HG03432 (cell line): ENCODE data around the gene ITGA1.

Experiments
- ATAC-seq: cut with Tn5 transposase; IDR thresholded peaks from one replicate; pipeline ENCODE4 v1.9.1; 2021; ENCODE audit warnings: mild to moderate bottlenecking, moderate library complexity; ENCODE audit not compliant: unreplicated experiment

Gene ITGA1

GRCh38 chr5:52894451-52894850 is 106.7 kb downstream of the ITGA1 start:
- ATAC-seq, result no peak

DNA sequence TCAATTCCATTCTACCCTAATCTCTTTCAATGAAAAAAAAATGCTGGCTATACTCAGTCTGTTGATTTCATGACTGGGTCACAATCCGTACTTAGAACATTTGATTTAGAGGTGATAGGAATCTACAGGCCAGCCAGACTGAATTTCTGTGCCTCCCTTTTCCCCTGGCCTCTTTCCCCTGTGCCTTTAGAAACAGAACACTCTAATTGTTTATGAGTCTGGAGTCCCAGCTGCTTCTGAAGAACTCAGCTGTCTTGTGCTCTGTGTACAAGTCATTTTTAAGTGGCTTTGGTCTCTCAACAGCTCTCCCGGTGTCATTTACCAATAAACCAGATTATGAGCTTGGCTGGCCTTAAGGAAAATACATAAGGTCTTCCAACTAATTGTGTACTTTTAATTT is 107.4 kb downstream of the ITGA1 start:
- ATAC-seq, result no peak

DNA sequence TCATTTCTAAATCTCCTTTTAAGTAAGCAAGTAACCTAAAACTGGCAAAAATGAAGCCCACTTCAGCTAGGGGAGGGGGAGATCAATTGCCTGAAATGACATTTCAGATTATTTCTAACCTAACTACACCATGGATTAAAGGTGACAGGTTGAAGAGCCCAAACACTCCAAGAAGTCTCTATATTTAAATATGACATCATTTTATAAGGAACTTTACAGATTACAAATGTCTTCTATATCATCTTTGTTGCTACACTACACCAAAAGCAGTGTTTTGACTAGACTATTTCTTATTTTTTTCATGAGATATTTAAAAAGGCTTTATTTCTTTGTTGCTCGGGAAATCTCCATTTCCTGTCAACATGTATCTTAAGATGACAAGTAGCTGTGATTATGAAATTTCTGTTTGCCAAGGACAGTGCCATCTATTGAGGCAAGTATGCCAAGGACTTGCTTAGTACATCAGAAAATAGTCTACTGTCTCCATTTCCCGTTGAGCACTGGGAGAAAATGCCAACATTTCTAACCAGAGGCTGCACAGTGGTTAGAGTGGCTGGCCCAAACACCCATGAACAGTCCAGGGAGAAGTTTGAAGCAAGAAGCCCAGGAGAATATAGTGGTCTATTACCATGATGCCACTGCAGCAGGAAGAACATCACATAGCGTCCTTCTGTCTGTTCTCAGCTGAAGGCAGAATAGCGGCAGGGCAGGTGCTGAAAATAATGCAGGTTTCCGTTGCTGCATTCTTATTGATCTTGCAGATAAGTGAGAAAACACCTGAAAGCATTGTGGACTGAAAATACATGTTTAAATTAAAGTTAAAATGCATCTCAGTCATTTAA is 108.1 kb downstream of the ITGA1 start:
- ATAC-seq, result no peak

GRCh38 chr5:52896534-52897237 is 109.0 kb downstream of the ITGA1 start:
- no peak for ATAC-seq

DNA sequence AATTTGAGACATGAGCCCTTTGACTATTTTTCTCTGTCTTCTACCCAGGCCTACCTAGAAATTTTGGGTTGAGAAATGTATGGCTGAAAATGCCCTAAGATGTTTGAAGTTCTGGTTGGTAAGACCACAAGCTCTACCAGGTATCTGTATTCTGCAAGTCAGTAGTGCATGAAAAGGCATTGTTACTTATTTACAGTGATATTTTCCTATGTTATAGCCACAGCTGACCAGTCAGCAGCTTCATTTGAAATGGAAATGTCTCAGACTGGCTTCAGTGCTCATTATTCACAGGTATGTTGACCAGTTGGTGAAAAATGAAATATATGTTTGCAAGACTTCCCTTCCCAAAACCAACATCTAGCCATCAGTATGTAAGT is 109.5 kb downstream of the ITGA1 start:
- no peak for ATAC-seq

DNA sequence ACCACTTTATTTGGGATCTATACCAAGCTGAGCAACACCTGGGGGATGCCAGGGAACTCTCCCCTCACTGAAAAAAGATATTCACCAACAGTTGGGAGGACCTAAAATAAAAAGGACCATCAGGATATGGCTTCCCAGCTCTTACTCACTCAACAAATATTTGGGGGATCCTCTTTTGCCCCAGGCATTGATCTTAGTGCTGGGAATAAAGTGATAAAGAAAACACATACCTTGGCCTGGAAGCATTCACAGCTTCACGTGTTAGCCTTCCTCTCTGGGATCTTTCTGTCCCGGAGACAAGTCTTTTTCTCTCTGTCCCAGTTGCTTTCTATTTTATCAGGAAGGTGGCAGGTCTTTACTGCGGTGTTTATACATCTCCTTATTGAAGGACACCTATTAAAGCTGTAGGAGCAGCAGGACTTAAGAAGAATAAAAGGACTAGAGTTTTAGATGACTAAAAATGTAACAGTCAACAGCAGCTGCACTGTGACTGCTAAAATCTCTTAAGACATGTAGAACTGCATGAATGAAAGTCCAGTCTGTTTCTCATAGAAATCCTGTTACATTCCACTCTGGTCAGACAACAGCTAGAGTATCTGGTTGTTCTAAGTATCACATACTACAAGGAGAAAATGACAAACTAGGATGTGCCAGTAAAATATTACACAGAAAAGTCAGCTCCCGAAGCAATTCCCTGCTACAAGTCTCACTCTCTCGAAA is 111.4 kb downstream of the ITGA1 start:
- no peak for ATAC-seq

DNA sequence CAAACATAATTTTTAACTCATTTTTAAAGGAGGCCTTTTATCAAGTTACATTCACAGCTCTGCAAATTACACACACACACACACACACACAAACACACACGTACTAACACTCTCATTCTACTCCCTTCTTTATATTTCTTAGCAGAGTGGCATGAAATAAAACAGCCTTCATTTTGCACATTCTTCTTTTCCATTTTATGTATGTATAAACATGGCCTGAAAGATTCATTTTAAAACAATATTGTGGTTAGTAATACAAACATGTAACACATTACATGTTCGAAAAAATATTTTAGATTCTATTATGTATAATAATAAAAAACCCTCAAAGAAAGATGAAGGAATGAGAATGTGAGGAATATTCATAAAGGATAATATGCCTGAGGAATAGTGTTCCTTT is 115.4 kb downstream of the ITGA1 start:
- no peak for ATAC-seq

DNA sequence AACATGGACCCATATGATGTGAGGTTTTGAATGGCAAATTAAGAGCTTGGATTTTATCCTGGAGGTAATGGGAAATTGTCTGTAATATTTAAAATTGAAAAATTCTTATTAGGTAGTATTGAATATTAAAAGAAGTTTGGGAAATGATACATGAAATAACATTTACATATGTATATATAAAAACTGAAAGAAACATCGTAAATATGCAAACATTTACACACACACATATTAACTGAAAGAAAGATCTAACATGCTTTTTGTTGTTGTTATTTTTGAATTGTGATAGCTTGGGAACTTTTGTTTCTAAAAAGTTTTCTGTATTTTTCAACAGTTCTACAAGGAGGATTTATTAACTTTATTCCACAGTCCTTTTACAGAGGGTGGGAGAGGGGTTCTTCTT is 118.6 kb downstream of the ITGA1 start:
- no peak for ATAC-seq

- no peak for ATAC-seq
Measured at GRCh38 chr5:52906845-52907244, 119.1 kb downstream of the ITGA1 start.

DNA sequence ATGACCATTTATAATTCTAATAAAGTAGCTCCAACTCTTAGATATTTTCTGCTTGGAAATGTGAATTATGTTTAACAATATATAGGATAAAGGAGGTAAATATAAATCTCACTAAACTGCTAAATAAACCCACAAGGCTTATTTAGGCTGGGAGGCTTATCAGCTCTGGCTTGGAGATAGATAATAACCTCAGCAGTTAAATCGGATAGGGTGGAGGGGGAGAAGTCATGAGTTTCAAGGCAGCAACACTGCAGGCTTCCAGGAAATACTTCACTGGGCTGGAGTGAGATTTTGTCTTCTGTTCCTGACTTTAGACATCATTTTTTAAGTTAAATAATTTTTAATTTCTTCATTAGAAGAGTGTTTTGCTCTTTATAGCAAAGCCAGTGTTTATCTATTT is 121.5 kb downstream of the ITGA1 start:
- ATAC-seq, result no peak

DNA sequence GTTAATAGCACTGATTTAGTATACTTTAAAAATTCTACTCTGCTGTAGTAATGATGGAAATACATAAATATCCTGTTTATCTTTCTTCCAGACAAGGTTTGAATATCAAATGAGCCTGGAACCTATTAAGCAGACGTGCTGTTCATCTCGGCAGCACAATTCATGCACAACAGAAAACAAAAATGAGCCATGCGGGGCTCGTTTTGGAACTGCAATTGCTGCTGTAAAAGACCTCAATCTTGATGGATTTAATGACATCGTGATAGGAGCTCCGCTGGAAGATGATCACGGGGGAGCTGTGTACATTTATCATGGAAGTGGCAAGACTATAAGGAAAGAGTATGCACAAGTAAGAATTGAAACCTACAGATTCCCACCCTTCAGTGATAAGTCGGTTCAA is 122.4 kb downstream of the ITGA1 start:
- no peak for ATAC-seq

- ATAC-seq, result peak; percentile 99
Measured at GRCh38 chr5:52915176-52915875, 127.6 kb downstream of the ITGA1 start.

- no peak for ATAC-seq
Measured at GRCh38 chr5:52920929-52921328, 133.2 kb downstream of the ITGA1 start.

DNA sequence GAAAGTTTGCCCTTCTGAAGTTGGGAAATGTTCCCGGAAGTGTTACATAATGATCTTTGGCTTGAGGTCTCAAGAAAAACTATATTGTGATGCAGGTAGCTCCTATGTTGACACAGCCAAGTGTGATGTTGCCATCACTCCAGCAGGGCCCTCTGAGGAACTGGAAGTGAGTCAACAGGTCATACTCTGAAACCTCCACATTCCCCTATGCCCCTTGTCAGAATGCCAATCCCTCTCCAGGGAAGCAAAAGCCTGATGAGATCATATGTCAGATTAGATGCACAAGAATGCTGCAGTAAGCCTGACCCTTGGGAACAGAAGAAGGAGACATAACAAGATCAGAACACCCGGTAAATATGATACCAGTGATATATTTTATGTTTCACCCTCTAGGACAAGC is 134.7 kb downstream of the ITGA1 start:
- no peak for ATAC-seq

DNA sequence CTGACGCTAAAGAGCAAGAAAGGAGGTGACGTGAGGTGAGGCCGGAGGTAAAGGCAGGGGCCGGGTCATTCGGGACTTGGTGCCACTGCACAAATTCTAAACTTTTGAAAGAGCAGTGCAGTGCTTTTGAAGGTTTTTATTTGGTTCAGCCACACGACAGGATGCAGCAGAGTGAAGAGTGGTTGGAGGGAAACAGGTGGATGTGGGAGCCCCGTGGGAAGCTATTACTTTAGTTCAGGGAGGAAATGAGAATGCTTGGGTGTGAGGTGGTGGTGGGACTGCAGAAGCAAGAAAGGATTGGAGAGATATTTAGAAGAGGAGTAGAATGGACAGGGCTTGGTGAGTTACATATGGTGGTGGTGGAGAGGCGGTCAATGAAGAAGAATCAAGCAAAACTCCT is 136.7 kb downstream of the ITGA1 start:
- ATAC-seq, result no peak

GRCh38 chr5:52925001-52925400 is 137.3 kb downstream of the ITGA1 start:
- no peak for ATAC-seq

DNA sequence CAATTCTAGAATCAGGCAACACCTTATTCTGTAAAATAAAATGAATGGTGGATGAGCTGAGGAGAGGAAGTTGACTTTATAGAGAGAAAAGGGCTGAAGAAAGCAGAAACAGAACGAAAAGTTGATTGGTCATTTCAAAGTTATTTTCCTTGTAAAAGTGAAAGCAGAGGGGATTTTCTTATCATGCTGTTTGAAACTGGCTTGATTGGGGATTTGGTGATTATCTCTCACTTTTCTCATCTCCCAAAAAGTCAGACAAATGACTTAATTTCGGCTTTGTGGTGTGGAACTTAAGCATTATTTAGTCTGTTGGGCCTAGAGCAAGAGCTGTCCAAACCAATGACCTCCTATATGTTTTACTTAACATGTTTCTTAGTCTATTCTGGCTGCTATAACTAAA is 141.0 kb downstream of the ITGA1 start:
- ATAC-seq, result no peak

DNA sequence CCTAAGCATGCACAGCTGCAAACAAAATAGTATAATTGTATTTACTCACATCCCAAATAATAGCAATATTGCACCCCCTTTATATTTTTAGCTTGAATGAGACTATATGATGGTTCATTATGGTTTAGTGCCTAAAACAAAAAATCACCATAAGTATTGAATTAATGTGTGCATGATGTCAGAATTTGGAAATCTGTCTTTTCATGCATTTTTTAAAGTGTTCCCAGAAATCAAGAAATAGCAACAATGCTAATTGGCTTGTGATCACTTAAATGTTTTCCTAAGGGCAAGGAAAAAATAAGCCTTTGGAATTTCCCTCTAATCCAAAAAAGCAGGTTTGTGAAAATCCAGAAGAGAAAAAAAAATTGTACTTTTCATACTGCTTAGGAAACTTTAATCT is 150.5 kb downstream of the ITGA1 start:
- ATAC-seq, result no peak

GRCh38 chr5:52943285-52943684 is 155.6 kb downstream of the ITGA1 start:
- ATAC-seq, result peak; percentile 63

DNA sequence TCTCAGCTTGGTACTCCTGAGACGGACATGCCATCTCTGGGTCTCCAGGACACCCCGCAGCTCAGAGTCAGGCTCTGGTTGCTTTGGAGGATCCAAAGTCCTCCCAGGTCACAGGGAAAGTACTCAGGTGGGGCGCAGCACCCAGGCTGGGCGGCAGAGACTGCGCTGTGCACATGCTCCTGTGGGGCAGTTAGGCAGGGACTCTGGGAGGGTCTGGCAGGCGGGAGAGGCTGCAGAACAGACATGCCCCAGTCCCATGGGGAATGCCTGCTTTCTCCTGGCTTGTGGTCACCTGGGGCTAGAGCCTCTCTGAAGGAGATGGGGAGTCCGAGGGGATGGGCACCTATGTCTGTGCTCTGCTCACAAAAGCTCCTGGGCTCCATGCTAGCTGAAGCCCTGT is 156.1 kb downstream of the ITGA1 start:
- no peak for ATAC-seq

DNA sequence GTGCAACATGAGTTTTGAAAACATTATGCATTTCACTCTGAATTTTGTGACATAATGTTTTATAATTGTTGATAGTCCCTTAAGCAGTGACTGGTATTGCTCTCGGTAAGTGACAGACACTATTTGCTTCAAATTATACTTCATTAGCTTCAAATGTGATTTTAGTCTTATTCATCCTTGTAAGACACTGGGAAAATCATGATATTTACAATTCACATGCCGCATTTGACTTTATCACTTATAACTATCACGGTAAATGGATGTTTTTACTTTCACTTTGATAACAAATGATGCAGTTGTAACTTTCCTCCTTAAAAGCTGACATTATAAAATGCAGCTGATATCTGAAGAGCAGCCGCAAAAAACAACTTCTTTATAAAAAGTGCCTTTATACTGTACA is 157.3 kb downstream of the ITGA1 start:
- ATAC-seq, result no peak
